GM18873 (cell line): ENCODE results near the gene CPN2.
A peak's percentile ranks its signal among the peaks of the same experiment; 100 is the strongest.

ENCODE experiments used
- ATAC-seq: cut with Tn5 transposase; IDR thresholded peaks from one replicate; pipeline ENCODE4 v1.9.1; 2021; ENCODE audit warnings: mild to moderate bottlenecking, moderate library complexity, moderate number of reproducible peaks; ENCODE audit not compliant: unreplicated experiment, low FRiP score

The CPN2 gene

DNA sequence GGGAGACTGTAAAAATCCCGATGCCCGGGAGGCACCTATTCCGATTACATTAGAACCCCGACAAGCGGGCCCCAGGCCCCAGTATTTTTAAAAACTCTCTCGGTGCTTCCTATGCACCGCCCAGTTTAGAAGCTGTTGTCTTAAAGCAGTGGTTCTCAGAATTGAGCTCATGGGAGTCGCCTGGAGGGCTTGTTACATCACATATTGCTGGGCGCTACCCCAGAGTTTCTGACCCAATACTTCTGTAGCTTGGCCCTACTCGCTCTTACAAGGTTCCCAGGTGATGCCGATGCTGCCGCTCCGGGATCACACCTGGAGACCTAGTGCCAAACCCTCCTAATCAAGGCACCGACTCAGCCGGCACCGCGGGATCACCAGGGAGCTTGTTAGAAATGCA lies 35.2 kb downstream of the CPN2 start:
- peak; percentile 12 for ATAC-seq

GRCh38 chr3:194315088-194315964 lies 35.8 kb downstream of the CPN2 start:
- peak; percentile 72 for ATAC-seq

DNA sequence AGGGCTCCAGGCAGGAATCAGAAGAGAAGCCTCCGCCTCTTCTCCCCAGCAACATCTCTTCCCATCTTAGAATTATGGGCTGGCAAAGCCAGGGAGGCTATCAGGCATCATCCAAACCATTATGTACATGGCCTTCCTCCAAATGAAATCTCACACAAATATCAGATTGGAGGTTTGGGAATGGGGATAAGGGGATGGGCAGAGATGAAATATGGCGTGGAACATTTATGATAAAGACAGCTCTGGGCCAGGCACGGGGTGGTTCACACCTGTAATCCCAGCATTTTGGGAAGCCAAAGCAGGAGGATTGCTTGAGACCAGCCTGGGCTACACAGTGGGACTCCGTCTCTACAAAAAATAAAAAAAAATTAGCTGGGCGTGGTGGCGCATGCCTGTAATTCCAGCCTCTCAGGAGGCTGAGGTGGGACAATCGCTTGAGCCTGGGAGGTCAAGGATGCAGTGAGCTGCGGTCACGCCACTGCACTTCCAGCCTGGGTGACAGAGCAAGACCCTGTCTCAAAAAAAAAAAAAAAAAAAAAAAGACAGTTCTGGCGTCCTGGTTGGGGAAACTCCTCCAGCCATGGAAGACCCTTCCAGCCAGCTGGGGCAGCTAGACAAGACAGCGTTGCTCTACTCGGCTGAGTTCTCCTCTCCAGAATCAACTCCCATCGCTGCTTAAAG lies 36.6 kb downstream of the CPN2 start:
- ATAC-seq: no peak

- ATAC-seq: no peak
Measured at GRCh38 chr3:194313560-194314387, 37.4 kb downstream of the CPN2 start.

DNA sequence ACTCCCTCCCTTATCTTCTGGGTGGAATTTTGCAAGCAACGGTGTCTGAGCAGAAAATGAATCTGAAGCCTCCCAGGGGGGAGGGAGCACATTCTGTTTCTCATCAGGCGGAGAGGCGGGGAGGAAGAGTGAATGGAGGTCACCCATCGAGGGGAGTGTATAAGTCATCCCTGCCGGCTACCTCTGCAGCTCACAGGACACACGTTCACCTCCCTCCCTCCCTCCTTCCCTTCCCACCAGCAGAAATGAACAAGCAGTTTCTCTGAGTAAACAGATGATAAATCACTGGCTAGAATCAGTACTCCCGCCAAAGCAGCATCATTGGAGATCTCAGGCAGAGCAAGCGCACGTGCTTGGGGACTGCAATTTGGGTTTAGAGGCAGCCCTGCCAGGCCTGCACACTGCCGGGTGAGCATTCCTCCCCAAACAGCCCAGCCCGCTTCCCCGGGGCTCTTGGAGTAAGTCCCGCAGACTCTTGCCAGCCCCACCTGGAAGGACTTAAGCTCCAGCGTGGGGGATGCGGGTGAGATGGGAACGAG lies 38.3 kb downstream of the CPN2 start:
- no peak for ATAC-seq

DNA sequence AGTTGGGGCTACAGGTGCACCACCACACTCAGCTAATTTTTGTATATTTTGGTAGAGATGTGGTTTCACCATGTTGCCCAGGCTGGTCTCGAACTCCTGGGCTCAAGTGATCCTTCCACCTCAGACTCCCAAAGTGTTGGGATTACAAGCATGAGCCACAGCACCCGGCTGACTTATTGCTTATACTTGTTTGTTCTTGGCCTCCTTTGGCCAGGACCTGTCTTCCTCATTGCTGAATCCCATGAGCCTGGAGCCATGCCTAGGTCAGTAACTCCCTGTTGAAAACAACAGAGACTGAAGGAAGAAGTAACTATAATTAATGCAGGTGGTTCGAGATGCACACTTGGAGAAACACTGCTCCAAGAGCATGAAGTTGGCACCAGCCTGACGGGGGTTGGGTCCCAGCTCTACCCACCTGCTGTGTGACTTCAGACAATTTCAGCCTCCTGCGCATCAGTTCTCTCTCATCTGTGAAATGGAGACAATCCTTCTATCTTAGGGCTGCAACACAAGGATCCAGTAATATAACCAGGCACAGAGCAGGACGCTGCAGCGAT lies 38.9 kb downstream of the CPN2 start:
- no peak for ATAC-seq

- no peak for ATAC-seq
Measured at GRCh38 chr3:194311000-194311399, 40.1 kb downstream of the CPN2 start.

- ATAC-seq: no peak
Measured at GRCh38 chr3:194310060-194310835, 40.9 kb downstream of the CPN2 start.

DNA sequence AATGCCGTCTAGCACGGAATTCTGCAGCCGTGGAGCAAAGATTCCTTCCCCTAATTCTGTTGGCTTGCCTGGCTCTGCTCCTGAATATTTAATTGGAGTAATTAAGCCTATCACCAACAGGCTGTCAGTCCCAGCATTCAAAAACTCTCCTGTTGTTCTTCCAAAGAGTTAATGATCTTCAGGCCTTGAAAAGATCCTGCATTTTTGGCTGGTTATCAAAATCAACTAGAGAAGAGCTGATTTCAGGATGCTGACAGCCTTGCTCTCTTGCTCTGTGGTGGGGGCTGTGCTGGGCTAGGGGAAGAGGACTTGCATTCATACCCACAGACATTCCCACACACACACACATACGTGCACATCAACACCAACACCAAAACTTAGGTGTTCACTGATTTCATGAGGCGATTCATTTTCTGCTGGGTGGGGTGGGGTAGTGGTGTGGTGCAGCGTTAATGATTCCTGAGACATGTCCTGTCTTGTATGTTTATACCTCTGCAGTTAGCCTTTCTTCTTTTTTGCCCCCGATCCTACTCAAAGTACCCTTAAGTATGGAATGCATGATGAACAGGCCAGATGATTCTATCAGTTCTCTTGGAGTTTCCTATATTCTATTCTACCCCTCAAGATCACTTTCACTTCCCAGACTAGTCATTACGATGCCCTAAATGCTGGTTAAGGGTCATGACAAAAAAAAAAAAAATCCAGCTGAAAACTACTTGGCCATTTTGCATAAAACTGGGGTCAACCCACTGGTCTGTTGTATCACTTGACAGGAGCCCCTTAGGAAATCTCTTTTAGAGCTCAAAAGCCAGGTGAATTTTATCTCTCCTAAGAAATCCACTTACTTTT lies 42.3 kb downstream of the CPN2 start:
- ATAC-seq: no peak

GRCh38 chr3:194307849-194308248 lies 43.3 kb downstream of the CPN2 start:
- ATAC-seq: no peak

DNA sequence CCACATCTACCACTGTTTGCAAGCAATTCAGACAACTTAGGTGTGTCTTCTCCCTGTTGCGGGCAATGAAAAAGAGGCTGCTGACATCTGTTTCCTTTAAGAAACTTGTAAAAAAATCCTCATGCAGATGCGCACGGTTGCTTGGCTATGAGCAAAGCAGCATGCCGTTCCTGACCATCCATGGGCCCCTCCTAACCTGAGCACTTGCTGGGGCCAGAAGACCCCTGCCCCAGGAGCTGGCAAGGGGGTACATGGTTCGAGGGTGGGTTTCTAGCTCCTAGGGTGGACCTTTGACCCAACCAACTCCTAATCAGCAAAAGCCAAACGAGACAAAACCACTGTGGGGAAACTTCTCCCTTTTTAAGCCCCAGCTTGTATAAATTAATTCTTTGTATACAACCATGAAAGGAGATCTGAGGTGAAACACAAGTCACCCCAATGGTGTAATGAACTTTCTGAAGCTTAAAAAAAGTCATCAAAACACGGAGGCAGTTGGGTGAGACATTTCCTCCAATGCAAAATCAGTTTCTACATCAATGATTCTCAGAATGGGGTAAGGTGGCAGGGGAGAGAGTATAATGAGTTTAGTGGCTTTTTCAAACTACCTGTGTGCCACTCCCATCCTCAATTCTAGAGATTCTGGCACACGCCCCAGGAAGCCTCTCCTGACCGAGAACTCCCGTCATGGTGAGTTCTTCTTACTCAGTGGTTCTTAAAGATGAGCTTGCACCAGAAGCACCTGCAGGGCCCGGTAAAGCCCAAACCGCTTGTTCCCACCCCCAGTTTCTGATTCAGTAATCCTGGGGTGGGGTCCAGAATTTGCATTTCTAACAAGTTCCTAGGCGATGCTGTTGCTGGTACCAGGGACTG lies 44.1 kb downstream of the CPN2 start:
- ATAC-seq: peak; percentile 44

- peak; percentile 44 for ATAC-seq
Measured at GRCh38 chr3:194306109-194306686, 44.9 kb downstream of the CPN2 start.

DNA sequence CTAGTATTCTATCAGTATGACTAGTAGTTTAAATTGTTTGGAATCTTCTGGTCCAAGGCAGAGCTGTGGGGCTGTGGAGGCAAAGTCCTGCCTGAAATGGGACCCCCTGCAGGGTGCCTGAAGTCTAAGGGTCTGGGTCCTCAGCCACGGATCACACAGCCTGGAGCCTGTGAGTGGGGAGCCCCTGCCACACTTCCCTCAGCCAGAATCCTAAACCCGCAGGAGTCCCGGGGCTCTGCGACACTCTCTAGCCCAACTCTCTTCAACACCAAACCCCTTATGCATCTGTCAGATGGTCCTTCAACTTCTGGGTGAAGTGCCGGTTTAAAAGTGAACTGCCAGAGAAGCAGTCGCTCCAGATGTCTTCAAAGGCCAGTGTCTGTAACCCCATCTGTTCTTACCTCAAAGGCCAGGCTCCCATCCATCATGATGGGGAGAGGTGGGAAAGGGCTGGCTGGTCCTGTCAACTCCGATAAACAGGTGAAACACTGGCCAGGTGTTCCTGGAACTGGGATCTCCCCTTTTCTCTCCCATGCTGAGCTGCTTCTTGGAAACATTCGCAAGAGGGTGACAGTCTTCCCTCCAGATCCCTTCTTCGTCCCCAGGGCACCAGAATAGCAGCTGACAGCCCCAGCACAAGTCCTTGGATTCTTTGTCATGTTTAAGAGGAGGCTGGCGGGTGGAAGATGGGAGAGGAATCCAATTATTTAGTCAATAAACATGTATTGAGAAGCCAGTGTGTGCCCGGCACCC lies 45.6 kb downstream of the CPN2 start:
- no peak for ATAC-seq

- no peak for ATAC-seq
Measured at GRCh38 chr3:194304186-194304917, 46.8 kb downstream of the CPN2 start.

DNA sequence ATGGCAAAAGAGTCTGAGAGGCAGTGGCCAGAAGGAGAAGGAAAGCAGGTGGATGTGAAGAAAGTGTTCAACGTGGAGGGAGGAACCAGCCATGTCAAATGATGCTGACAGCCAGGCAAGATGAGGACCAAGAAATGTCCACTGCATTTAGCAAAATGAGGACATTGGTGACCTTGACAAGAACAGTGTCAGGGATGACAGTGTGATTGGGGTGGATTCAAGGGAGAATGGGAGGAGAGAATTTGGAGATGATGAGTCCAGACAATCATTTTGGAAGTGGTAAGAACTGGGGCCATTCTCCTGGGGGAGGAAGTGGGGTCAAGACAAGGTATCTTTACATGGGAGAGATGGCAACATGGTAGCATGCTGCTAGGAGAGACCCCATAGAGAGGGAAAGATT lies 47.4 kb downstream of the CPN2 start:
- ATAC-seq: no peak

GRCh38 chr3:194301730-194302129 lies 49.4 kb downstream of the CPN2 start:
- ATAC-seq: no peak
